Measurements from ENCODE around the gene RUNX1. TPM values are rescaled to one million over a fixed set of nuclear protein-coding genes. Genes with fewer than 3 reads are reported as not detected.

RUNX1 gene
- total RNA-seq, 6 experiments from 2014 or later, result 2.9 to 18.3 (median 4.3) TPM

- H3K36me3 ChIP-seq, result no peaks in the 10 kb centered on the region
- peaks cover 0 to 7% (median 0%) of the 10 kb centered on the region in 4 donors for H3K4me1 ChIP-seq
- no peaks in the 10 kb centered on the region for H3K27me3 ChIP-seq
- ATAC-seq (peak in 1 of 4 donors; percentile 27), DNase-seq (no peak)
- TF ChIP-seq POLR2A (IDR thresholded peaks at IDR 0.05) (no peak), CTCF (IDR thresholded peaks at IDR 0.05) (no peak)
- 62% methylated on average over 10 of the region's 12 CpGs for WGBS (ENCODE audit: insufficient coverage, low coverage, low lambda C conversion rate, missing lambda C conversion rate)
- no peaks in the 10 kb centered on the region for H3K9me3 ChIP-seq
- intact Hi-C loops (cut with DNase I), result no loop called here
- no peak overlapping the region for H3K27ac ChIP-seq
- no peak overlapping the region for H3K4me3 ChIP-seq
Measured at GRCh38 chr21:35025206-35026152, 23.6 kb downstream of the RUNX1 start.

- no peaks in the 10 kb centered on the region for H3K27me3 ChIP-seq
- DNase-seq (no peak), ATAC-seq (no peak)
- TF ChIP-seq POLR2A (IDR thresholded peaks at IDR 0.05) (no peak), CTCF (IDR thresholded peaks at IDR 0.05) (no peak)
- no peak overlapping the region for H3K27ac ChIP-seq
- H3K4me3 ChIP-seq, result no peak overlapping the region
- no peaks in the 10 kb centered on the region for H3K9me3 ChIP-seq
- intact Hi-C loops (cut with DNase I), result no loop called here
- no peaks in the 10 kb centered on the region for H3K36me3 ChIP-seq
- H3K4me1 ChIP-seq, result peaks cover 0 to 15% (median 3%) of the 10 kb centered on the region in 4 donors
Measured at GRCh38 chr21:35024513-35024912, 24.6 kb downstream of the RUNX1 start.

- no peak for TF ChIP-seq CTCF (IDR thresholded peaks at IDR 0.05)
- TF ChIP-seq POLR2A (IDR thresholded peaks at IDR 0.05), result no peak
- 80% methylated on average over 1 of the region's 1 CpG for WGBS (ENCODE audit: insufficient coverage, low coverage, low lambda C conversion rate, missing lambda C conversion rate)
- ATAC-seq (no peak), DNase-seq (no peak)
- no peak overlapping the region for H3K4me3 ChIP-seq
- intact Hi-C loops (cut with DNase I), result no loop called here
- no peaks in the 10 kb centered on the region for H3K27me3 ChIP-seq
- no peaks in the 10 kb centered on the region for H3K9me3 ChIP-seq
- peaks cover 0 to 20% (median 5%) of the 10 kb centered on the region in 4 donors for H3K4me1 ChIP-seq
- no peak overlapping the region for H3K27ac ChIP-seq
- H3K36me3 ChIP-seq, result no peaks in the 10 kb centered on the region
Measured at GRCh38 chr21:35024071-35024420, 25.1 kb downstream of the RUNX1 start.

GRCh38 chr21:35023396-35024070 lies 25.6 kb downstream of the RUNX1 start:
- H3K27ac ChIP-seq, result no peak overlapping the region
- ATAC-seq (peak in 3 of 4 donors; percentile 7 to 21 (median 20)), DNase-seq (no peak)
- H3K27me3 ChIP-seq, result no peaks in the 10 kb centered on the region
- H3K4me3 ChIP-seq, result no peak overlapping the region
- H3K9me3 ChIP-seq, result no peaks in the 10 kb centered on the region
- TF ChIP-seq CTCF (IDR thresholded peaks at IDR 0.05), result no peak
- no peak for TF ChIP-seq POLR2A (IDR thresholded peaks at IDR 0.05)
- 40% methylated on average over 3 of the region's 3 CpGs for WGBS (ENCODE audit: insufficient coverage, low coverage, low lambda C conversion rate, missing lambda C conversion rate)
- peaks cover 0 to 25% (median 6%) of the 10 kb centered on the region in 4 donors for H3K4me1 ChIP-seq
- no peaks in the 10 kb centered on the region for H3K36me3 ChIP-seq
- intact Hi-C loops (cut with DNase I), result no loop called here

All from right lobe of liver (tissue), 6 donors.